Heart left ventricle (tissue), 13 donors: ENCODE results near the gene ABHD16A.

Source experiments
- POLR2A ChIP-seq, 2 donors: fragments of 450-650 bp; IDR thresholded peaks; one replicate each; pipeline ENCODE4 v1.6.1; 2017; ENCODE audit warnings: antibody characterized with exemption in 2 of 2, mild to moderate bottlenecking in 2 of 2, moderate library complexity in 2 of 2
- TF ChIP-seq, protein P1 (sequence below), 12 donors: fragments of 200-600 bp; sonication (generic) in 4 of 12; IDR thresholded peaks; one replicate each; pipeline versions ENCODE4 v1.5.0 to v1.8.0; 2018 to 2022; ENCODE audit warnings: antibody characterized with exemption in 12 of 12, mild to moderate bottlenecking in 5 of 12
- donor health status: ischemic (EF 13 %, LVEDD 7.1; RV severe dilation, severe dysfunction).
- donor health status: DM: no; HTN: yes; CAD: no.
- donor health status: DM: no; HTN: no; CAD: no.
- donor health status: ischemic (EF 25% LVEDD 6.9; RV normal size, moderate dysfunction).
- donor health status: ischemic (EF 25% LVEDD 5.7; RV mildly dilated, moderate dysfunction).
- donor health status: ischemic (EF 35%, LVEDD 5.7; RV mildly dilated, moderate dysfunction).
- donor health status: nonischemic (EF 11% LVEDD 7.7; RV severe dilation, severe dysfunction).
- donor health status: DM: yes; HTN: yes; CAD: no.
- donor health status: PGD.
- donor health status: ischemic (EF 29% LVEDD 5.4; RV normal size, mild dysfunction).
- donor health status: nonischemic (EF 23%, LVEDD 6.1; RV moderate dilation, normal function).

DNA sequence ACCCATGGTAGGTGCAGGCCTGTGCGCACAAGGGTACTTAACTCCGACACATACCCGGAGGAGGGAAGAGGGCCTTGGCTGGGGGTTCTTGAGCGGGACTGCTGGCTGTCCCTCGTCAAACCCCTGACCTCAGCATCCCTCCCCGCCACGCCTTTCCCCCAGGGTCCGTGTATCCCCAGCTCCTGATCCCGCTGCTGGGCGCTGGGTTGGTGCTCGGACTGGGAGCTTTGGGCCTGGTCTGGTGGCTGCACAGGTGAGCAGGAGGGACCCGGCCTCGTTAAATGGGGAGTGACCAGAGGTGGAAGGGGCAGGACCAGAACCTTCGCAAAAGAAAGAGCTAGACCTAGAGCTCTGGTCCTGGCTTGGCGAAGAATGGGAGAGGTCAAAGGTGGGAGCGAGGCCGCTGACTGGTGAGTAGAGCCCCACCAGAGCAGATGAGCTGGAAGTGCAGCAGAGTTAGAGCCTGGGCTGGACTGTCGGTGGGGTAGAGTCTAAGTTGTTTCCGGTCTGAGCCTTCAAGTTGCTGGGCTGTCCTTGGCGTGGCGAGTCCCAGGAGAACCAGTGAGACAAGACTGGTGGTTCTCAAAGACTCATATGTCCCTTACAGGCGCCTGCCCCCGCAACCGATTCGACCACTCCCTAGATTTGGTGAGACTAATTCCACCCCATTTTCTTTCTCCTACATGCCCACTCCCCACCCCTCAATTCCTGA lies 21.0 kb upstream of the ABHD16A start:
- TF ChIP-seq, protein P1, sequence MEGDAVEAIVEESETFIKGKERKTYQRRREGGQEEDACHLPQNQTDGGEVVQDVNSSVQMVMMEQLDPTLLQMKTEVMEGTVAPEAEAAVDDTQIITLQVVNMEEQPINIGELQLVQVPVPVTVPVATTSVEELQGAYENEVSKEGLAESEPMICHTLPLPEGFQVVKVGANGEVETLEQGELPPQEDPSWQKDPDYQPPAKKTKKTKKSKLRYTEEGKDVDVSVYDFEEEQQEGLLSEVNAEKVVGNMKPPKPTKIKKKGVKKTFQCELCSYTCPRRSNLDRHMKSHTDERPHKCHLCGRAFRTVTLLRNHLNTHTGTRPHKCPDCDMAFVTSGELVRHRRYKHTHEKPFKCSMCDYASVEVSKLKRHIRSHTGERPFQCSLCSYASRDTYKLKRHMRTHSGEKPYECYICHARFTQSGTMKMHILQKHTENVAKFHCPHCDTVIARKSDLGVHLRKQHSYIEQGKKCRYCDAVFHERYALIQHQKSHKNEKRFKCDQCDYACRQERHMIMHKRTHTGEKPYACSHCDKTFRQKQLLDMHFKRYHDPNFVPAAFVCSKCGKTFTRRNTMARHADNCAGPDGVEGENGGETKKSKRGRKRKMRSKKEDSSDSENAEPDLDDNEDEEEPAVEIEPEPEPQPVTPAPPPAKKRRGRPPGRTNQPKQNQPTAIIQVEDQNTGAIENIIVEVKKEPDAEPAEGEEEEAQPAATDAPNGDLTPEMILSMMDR (IDR thresholded peaks at IDR 0.05), result no peak
- no peak for TF ChIP-seq POLR2A (IDR thresholded peaks at IDR 0.05)
